Activated naive CD8-positive, alpha-beta T cell treated with anti-CD3 and anti-CD28 coated beads, Interleukin-2, amount 50 U/mL, for 16 hours (primary cell): ENCODE results near the gene SREK1IP1.
"Not testable (repeated sequence)": the region's sequence is repeated elsewhere in the genome, so short reads cannot be mapped to it uniquely, and the experiment has no call there.

Source experiments
- DNase-seq: peaks from one replicate; pipeline ENCODE4 v3.0.0-alpha.2; 2020; ENCODE audit warnings: low read depth, low spot score

Gene SREK1IP1

GRCh38 chr5:64765804-64766504 is 2.5 kb downstream of the SREK1IP1 start:
- DNase-seq = no peak

GRCh38 chr5:64763948-64764503 is 4.5 kb downstream of the SREK1IP1 start:
- no peak for DNase-seq

GRCh38 chr5:64759960-64760660 is 8.4 kb downstream of the SREK1IP1 start:
- DNase-seq = no peak

GRCh38 chr5:64758901-64759300 is 9.6 kb downstream of the SREK1IP1 start:
- no peak for DNase-seq

GRCh38 chr5:64754066-64754465 is 14.4 kb downstream of the SREK1IP1 start:
- no peak for DNase-seq

GRCh38 chr5:64749385-64749784 is 19.1 kb downstream of the SREK1IP1 start:
- no peak for DNase-seq

- no peak for DNase-seq
Measured at GRCh38 chr5:64746446-64746845, 22.0 kb downstream of the SREK1IP1 start.

GRCh38 chr5:64744914-64745313 is 23.6 kb downstream of the SREK1IP1 start:
- no peak for DNase-seq

GRCh38 chr5:64742821-64743220 is 25.7 kb downstream of the SREK1IP1 start:
- DNase-seq = no peak

- DNase-seq = no peak
Measured at GRCh38 chr5:64742411-64742810, 26.1 kb downstream of the SREK1IP1 start.

GRCh38 chr5:64727150-64727549 is 41.3 kb downstream of the SREK1IP1 start:
- DNase-seq = no peak

- DNase-seq = no peak
Measured at GRCh38 chr5:64722588-64722987, 45.9 kb downstream of the SREK1IP1 start.

- not testable (repeated sequence) for DNase-seq
Measured at GRCh38 chr5:64714495-64714894, 54.0 kb downstream of the SREK1IP1 start.

- DNase-seq = no peak
Measured at GRCh38 chr5:64707191-64707590, 61.3 kb downstream of the SREK1IP1 start.

GRCh38 chr5:64706074-64706473 is 62.4 kb downstream of the SREK1IP1 start:
- DNase-seq = not testable (repeated sequence)

GRCh38 chr5:64700765-64701164 is 67.7 kb downstream of the SREK1IP1 start:
- DNase-seq = no peak

- not testable (repeated sequence) for DNase-seq
Measured at GRCh38 chr5:64696414-64696813, 72.1 kb downstream of the SREK1IP1 start.

GRCh38 chr5:64693636-64694035 is 74.9 kb downstream of the SREK1IP1 start:
- no peak for DNase-seq

GRCh38 chr5:64691291-64691690 is 77.2 kb downstream of the SREK1IP1 start:
- DNase-seq = no peak

GRCh38 chr5:64690417-64691151 is 77.9 kb downstream of the SREK1IP1 start, which contains the start of gene SHISAL2B:
TSS of gene SHISAL2B (plus strand) at chr5:64690503. CDS start at chr5:64690624, 121 bp downstream.
- DNase-seq = no peak

- no peak for DNase-seq
Measured at GRCh38 chr5:64690104-64690416, 78.4 kb downstream of the SREK1IP1 start.

- no peak for DNase-seq
Measured at GRCh38 chr5:64688965-64689364, 79.5 kb downstream of the SREK1IP1 start.
